ENCODE measurements around the gene KIAA1614.

- TF ChIP-seq CTCF (conservative IDR thresholded peaks at IDR 0.05) = no peak
- TF ChIP-seq EZH2 (IDR thresholded peaks at IDR 0.05; ENCODE audit: low read depth) = no peak
Observed at GRCh38 chr1:180940445-180940844, 27.7 kb downstream of the KIAA1614 start.

All from PC-9 (cell line).